Activated CD4-positive, alpha-beta T cell treated with anti-CD3 and anti-CD28 coated beads, Interleukin-2, amount 10 ng/mL, durations not matched to agents 7 days and 5 days (primary cell): ENCODE data around the gene FBXW8. TPM values are rescaled to one million over a fixed set of nuclear protein-coding genes. Genes with fewer than 3 reads are reported as not detected.

Experiments used
- CTCF ChIA-PET: fragments of 350-600 bp; sonication (Branson Sonifier 250); formaldehyde crosslinking; loops from one replicate; lab custom pipeline; 2021; ENCODE audit warnings: antibody characterized with exemption; lab: Charles Lee
- POLR2A ChIA-PET: fragments of 350-600 bp; sonication (Branson Sonifier 250); formaldehyde crosslinking; loops from one replicate; lab custom pipeline; 2021; ENCODE audit warnings: antibody characterized with exemption; lab: Charles Lee
- DNase-seq: peaks from one replicate; pipeline ENCODE4 v3.0.0-alpha.2; 2020
- H3K27ac Mint-ChIP-seq: one replicate; pipeline ENCODE4 v1.8.0; 2021; ENCODE audit warnings: mild to moderate bottlenecking, moderate library complexity, mixed read lengths
- H3K27me3 Mint-ChIP-seq: one replicate; pipeline ENCODE4 v1.8.0; 2021; ENCODE audit warnings: mixed read lengths
- H3K36me3 Mint-ChIP-seq: one replicate; pipeline ENCODE4 v1.8.0; 2021; ENCODE audit warnings: low read depth, mixed read lengths
- H3K4me1 Mint-ChIP-seq: one replicate; pipeline ENCODE4 v1.8.0; 2021; ENCODE audit warnings: mixed read lengths
- H3K4me3 Mint-ChIP-seq: one replicate; pipeline ENCODE4 v1.8.0; 2021; ENCODE audit warnings: mild to moderate bottlenecking, moderate library complexity, mixed read lengths
- H3K9me3 Mint-ChIP-seq: one replicate; pipeline ENCODE4 v1.8.0; 2021; ENCODE audit warnings: mixed read lengths
- total RNA-seq, 2 experiments: library from RNA; stranded (reverse); gene quantifications; one replicate each; pipeline ENCODE4 v1.2.3, GENCODE V29; 2021

Gene FBXW8
- total RNA-seq, 2 experiments from 2014 or later: 12.5 to 13.2 TPM

DNA sequence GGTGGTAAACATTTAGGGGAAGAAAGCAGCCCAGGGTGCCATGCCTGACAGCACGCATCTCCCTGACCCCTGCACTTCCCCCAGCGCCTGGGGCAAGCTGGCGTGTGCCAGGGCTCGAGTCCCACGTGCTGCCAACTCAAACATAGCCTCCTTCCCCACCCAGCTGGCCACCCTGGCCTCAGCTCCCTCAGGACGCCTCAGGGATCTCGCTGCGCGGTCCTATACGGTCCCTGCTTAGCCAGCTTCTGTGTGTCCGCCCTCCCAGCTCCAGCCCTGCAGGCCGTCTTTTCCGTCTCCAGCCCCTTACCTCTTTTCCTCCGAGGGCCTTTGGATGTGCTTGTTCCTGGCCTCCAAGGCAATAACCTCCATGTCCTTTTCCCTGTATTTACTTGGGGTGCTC, 117.5 kb downstream of the FBXW8 start:
- DNase-seq: no peak
- no peak overlapping the region for H3K4me3 Mint-ChIP-seq
- POLR2A ChIA-PET: no interaction called here
- H3K9me3 Mint-ChIP-seq: no peaks in the 10 kb centered on the region
- peaks cover 4% of the 10 kb centered on the region for H3K4me1 Mint-ChIP-seq
- no peaks in the 10 kb centered on the region for H3K27me3 Mint-ChIP-seq
- CTCF ChIA-PET: interaction anchor here (1.1 kb wide), 1 partner anchor 92 kb away, joined by 3 read pairs; no protein-coding TSS in a partner anchor
- H3K27ac Mint-ChIP-seq: no peak overlapping the region
- H3K36me3 Mint-ChIP-seq: peaks cover 11% of the 10 kb centered on the region

- ChIA-PET CTCF (no interaction called here), POLR2A (no interaction called here)
- H3K4me3 Mint-ChIP-seq: no peak overlapping the region
- H3K4me1 Mint-ChIP-seq: peaks cover 4% of the 10 kb centered on the region
- no peak for DNase-seq
- no peaks in the 10 kb centered on the region for H3K27me3 Mint-ChIP-seq
- no peaks in the 10 kb centered on the region for H3K9me3 Mint-ChIP-seq
- peaks cover 7% of the 10 kb centered on the region for H3K36me3 Mint-ChIP-seq
- H3K27ac Mint-ChIP-seq: no peak overlapping the region
Measured at GRCh38 chr12:117030187-117030900, 119.6 kb downstream of the FBXW8 start.

DNA sequence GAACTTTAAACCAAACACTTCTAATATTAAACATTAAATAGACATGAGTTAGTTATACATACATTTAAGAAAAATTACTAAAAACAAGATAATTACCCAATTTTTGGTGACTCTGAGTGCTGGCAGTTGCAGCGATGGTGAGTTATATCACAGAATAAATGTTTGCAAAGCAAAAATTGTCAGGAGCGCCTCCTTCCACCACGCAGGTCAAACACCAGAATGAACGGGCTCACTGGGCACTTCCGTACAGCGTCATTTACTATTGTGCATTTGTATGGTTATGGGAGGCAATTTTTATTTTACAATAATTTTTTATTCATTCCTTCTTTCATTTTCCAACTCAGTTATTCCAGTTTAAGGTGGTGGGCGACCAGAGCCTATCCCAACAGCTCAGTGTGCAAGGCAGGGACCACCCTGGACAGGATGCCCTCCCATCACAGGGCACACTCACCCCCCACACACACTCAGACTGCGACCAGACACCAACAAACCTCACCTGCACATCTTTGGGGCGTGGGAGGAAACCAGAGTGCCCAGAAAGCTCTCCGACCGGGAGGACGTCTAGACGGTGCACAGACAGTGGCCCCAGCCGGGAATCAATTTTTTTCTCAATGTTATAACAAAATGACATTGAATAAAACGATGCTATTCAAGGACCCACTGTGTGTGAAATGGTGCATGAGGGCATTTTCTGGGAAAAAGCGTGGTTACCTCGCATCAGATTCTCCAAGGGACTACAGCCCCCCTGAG, 121.3 kb downstream of the FBXW8 start:
- no peaks in the 10 kb centered on the region for H3K27me3 Mint-ChIP-seq
- no peak overlapping the region for H3K4me3 Mint-ChIP-seq
- no peak overlapping the region for H3K27ac Mint-ChIP-seq
- no peak for DNase-seq
- H3K4me1 Mint-ChIP-seq: peaks cover 3% of the 10 kb centered on the region
- H3K9me3 Mint-ChIP-seq: no peaks in the 10 kb centered on the region
- CTCF ChIA-PET: interaction anchor here (1.0 kb wide), 1 partner anchor 89 kb away, joined by 3 read pairs; no protein-coding TSS in a partner anchor
- H3K36me3 Mint-ChIP-seq: peaks cover 4% of the 10 kb centered on the region
- POLR2A ChIA-PET: interaction anchor here (0.8 kb wide), 1 partner anchor 45 kb away, joined by 3 read pairs; no protein-coding TSS in a partner anchor

DNA sequence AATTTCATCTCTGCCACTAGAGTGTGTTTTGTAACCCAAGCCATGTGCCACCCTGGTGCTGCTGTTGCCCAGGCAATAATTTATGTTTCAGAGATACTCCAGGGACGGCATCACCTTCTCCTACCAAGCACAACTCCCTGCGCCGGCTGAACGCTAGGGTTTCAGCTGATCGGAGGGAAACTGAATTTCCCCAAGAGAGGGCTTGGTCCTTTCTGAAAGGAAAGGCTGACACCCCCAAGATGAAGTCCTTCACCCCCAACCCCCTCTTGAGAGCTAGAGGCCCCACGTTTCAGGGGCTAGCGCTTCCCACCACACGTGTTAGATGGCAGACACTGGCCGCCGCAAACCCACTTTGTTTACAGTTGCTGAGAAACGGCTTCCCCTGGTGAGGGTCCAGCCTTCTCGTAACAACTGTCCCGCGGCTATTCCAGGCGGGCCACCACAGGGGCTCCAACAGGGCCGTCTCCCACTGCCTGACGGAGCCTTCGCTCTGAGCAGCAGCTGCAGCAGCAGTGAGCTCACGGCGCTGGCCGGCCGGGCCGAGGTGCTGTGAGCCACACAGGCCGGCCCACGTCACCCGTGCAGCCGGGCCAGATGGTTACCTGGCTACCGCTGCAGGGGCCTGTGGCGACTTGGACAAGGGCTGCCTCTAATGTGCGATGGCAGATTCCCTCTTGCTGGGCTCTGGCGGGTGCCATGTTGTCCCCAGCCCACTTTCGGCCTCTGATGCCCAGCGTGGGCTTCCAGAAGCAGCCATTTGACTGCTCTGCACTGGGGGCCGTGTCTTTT, 122.0 kb downstream of the FBXW8 start:
- ChIA-PET POLR2A (interaction anchor here (0.8 kb wide), 1 partner anchor 44 kb away, joined by 3 read pairs; no protein-coding TSS in a partner anchor), CTCF (interaction anchor here (1.0 kb wide), 1 partner anchor 88 kb away, joined by 3 read pairs; no protein-coding TSS in a partner anchor)
- peaks cover 4% of the 10 kb centered on the region for H3K36me3 Mint-ChIP-seq
- no peaks in the 10 kb centered on the region for H3K27me3 Mint-ChIP-seq
- no peak overlapping the region for H3K27ac Mint-ChIP-seq
- H3K4me3 Mint-ChIP-seq: no peak overlapping the region
- H3K4me1 Mint-ChIP-seq: peaks cover 3% of the 10 kb centered on the region
- DNase-seq: no peak
- H3K9me3 Mint-ChIP-seq: no peaks in the 10 kb centered on the region

GRCh38 chr12:117033382-117034221, 122.9 kb downstream of the FBXW8 start:
- Mint-ChIP-seq H3K27ac (no peak overlapping the region), H3K4me3 (no peak overlapping the region), H3K27me3 (no peaks in the 10 kb centered on the region), H3K4me1 (peaks cover 3% of the 10 kb centered on the region), H3K36me3 (peaks cover 4% of the 10 kb centered on the region), H3K9me3 (no peaks in the 10 kb centered on the region)
- CTCF ChIA-PET: interaction anchor here (0.6 kb wide), 1 partner anchor 22 kb away, joined by 3 read pairs; no protein-coding TSS in a partner anchor
- DNase-seq: no peak
- POLR2A ChIA-PET: no interaction called here

DNA sequence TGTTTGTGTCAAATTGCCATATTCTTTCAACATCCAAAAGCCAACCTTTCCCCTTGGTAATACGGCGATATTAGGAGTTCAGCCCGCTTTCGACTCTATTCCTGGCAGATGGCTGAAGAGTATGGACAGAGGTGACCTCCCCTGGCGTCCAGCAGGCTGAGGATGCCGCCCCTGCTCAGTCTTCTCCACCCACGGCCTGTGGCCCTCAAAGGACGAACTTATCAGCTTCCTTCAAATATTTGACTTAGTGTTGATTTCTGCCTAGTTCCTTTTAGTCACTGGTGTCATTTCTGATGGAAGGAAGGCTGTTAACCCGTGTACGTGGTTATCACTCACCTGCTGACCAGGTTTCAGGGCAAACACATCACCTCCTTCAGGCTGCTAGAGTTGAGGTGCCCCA, 123.5 kb downstream of the FBXW8 start:
- H3K4me1 Mint-ChIP-seq: peaks cover 3% of the 10 kb centered on the region
- H3K36me3 Mint-ChIP-seq: peaks cover 2% of the 10 kb centered on the region
- H3K27me3 Mint-ChIP-seq: no peaks in the 10 kb centered on the region
- POLR2A ChIA-PET: no interaction called here
- H3K4me3 Mint-ChIP-seq: no peak overlapping the region
- CTCF ChIA-PET: interaction anchor here (0.6 kb wide), 1 partner anchor 21 kb away, joined by 3 read pairs; no protein-coding TSS in a partner anchor
- no peak for DNase-seq
- no peak overlapping the region for H3K27ac Mint-ChIP-seq
- H3K9me3 Mint-ChIP-seq: no peaks in the 10 kb centered on the region

- no peaks in the 10 kb centered on the region for H3K27me3 Mint-ChIP-seq
- CTCF ChIA-PET: interaction anchor here (1.5 kb wide), 1 partner anchor 14 kb away, joined by 4 read pairs; no protein-coding TSS in a partner anchor
- no peaks in the 10 kb centered on the region for H3K9me3 Mint-ChIP-seq
- POLR2A ChIA-PET: no interaction called here
- H3K4me3 Mint-ChIP-seq: no peak overlapping the region
- no peak overlapping the region for H3K27ac Mint-ChIP-seq
- peaks cover 3% of the 10 kb centered on the region for H3K4me1 Mint-ChIP-seq
- peaks cover 2% of the 10 kb centered on the region for H3K36me3 Mint-ChIP-seq
- no peak for DNase-seq
Measured at GRCh38 chr12:117034701-117035151, 124.0 kb downstream of the FBXW8 start.

GRCh38 chr12:117035287-117035686, 124.5 kb downstream of the FBXW8 start:
- Mint-ChIP-seq H3K27me3 (no peaks in the 10 kb centered on the region), H3K27ac (no peak overlapping the region), H3K4me3 (no peak overlapping the region), H3K36me3 (peaks cover 2% of the 10 kb centered on the region), H3K9me3 (no peaks in the 10 kb centered on the region), H3K4me1 (peaks cover 3% of the 10 kb centered on the region)
- ChIA-PET POLR2A (no interaction called here), CTCF (interaction anchor here (0.6 to 1.5 kb wide), 4 partner anchors 14 to 1321 kb away, joined by 3 to 4 read pairs (median 3); no protein-coding TSS in a partner anchor)
- DNase-seq: no peak

DNA sequence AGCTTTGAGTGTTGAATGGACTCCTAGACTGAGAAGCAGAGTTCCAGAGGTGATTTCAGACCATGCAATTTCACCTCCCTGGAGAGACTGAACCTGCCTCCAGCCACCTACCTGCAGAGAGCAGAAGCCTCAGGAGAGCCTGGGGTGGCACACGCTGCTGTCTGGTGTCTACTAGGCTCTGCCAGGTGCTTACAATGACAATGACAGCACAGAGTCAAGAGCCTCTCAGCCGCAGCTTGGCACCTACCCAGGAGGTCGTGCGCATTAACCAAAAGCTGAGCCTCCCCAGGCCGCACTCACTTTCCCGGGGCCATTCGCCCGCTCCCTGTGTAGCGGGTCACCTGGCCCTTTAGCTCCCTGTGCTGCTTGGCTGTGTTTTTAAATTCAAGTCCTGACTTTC, 125.3 kb downstream of the FBXW8 start:
- DNase-seq: no peak
- ChIA-PET POLR2A (no interaction called here), CTCF (interaction anchor here (0.6 to 1.5 kb wide), 3 partner anchors 13 to 1320 kb away, joined by 3 to 4 read pairs (median 3); no protein-coding TSS in a partner anchor)
- Mint-ChIP-seq H3K9me3 (no peaks in the 10 kb centered on the region), H3K4me3 (no peak overlapping the region), H3K36me3 (peaks cover 1% of the 10 kb centered on the region), H3K27me3 (no peaks in the 10 kb centered on the region), H3K4me1 (peaks cover 4% of the 10 kb centered on the region), H3K27ac (no peak overlapping the region)

DNA sequence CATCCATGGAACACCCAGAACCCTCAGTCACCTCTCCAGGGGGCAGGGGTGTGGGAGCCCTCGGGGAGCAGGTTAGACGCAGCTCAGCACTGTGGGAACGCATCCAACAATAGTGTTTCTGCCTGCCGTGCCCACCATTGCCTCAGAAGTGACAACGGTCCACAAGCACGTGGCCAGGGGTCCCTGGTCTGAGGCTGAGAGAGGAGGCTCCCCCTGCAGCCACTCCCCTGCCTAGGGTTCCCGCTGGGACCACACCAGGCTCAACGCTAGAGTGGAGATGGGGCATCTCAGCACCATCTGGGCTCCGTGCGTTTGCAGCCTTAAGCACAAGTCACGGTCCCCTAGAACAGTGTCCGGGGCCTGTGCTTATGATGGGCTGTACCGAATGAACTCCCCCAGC, 125.8 kb downstream of the FBXW8 start:
- DNase-seq: no peak
- H3K36me3 Mint-ChIP-seq: no peaks in the 10 kb centered on the region
- CTCF ChIA-PET: interaction anchor here (0.6 to 1.5 kb wide), 4 partner anchors 13 to 363 kb away, joined by 3 to 4 read pairs (median 3); no protein-coding TSS in a partner anchor

GRCh38 chr12:117037289-117038022, 126.7 kb downstream of the FBXW8 start:
- Mint-ChIP-seq H3K4me1 (peaks cover 4% of the 10 kb centered on the region), H3K9me3 (no peaks in the 10 kb centered on the region), H3K27ac (no peak overlapping the region), H3K4me3 (no peak overlapping the region), H3K36me3 (no peaks in the 10 kb centered on the region), H3K27me3 (no peaks in the 10 kb centered on the region)
- POLR2A ChIA-PET: no interaction called here
- no peak for DNase-seq
- CTCF ChIA-PET: interaction anchor here (0.6 to 1.2 kb wide), 3 partner anchors 17 to 36 kb away, joined by 3 read pairs; no protein-coding TSS in a partner anchor

More for the DNA sequence above, 125.8 kb downstream of the FBXW8 start:
- H3K27me3 Mint-ChIP-seq: no peaks in the 10 kb centered on the region
- H3K27ac Mint-ChIP-seq: no peak overlapping the region
- H3K4me3 Mint-ChIP-seq: no peak overlapping the region
- H3K4me1 Mint-ChIP-seq: peaks cover 4% of the 10 kb centered on the region
- no peaks in the 10 kb centered on the region for H3K9me3 Mint-ChIP-seq
- POLR2A ChIA-PET: no interaction called here
